ENCODE results near the gene LTO1.

Gene LTO1

GRCh38 chr11:69674886-69675714 lies at the start of gene LTO1:
TSS of gene LTO1 (minus strand) at chr11:69675353. CDS start at chr11:69675239, 114 bp downstream.
- DNase-seq = peak; percentile 97

- no peak for DNase-seq
Observed at GRCh38 chr11:69721745-69722144, 46.6 kb upstream of the LTO1 start.

GRCh38 chr11:69721106-69721505 lies 46.0 kb upstream of the LTO1 start:
- DNase-seq = no peak

GRCh38 chr11:69718912-69719311 lies 43.8 kb upstream of the LTO1 start:
- no peak for DNase-seq

- DNase-seq = no peak
Observed at GRCh38 chr11:69718147-69718546, 43.0 kb upstream of the LTO1 start.

- DNase-seq = no peak
Observed at GRCh38 chr11:69716891-69717747, 42.0 kb upstream of the LTO1 start.

GRCh38 chr11:69716099-69716498 lies 40.9 kb upstream of the LTO1 start:
- no peak for DNase-seq

- no peak for DNase-seq
Observed at GRCh38 chr11:69715446-69715845, 40.3 kb upstream of the LTO1 start.

- no peak for DNase-seq
Observed at GRCh38 chr11:69711822-69712801, 37.0 kb upstream of the LTO1 start.

GRCh38 chr11:69708736-69709401 lies 33.7 kb upstream of the LTO1 start:
- DNase-seq = no peak

GRCh38 chr11:69707176-69707575 lies 32.0 kb upstream of the LTO1 start:
- no peak for DNase-seq

- no peak for DNase-seq
Observed at GRCh38 chr11:69705901-69706787, 31.0 kb upstream of the LTO1 start.

GRCh38 chr11:69705351-69705811 lies 30.2 kb upstream of the LTO1 start:
- DNase-seq = no peak

GRCh38 chr11:69704508-69705253 lies 29.5 kb upstream of the LTO1 start:
- no peak for DNase-seq

GRCh38 chr11:69703768-69704507 lies 28.8 kb upstream of the LTO1 start, which contains the start of gene FGF19:
TSS of gene FGF19 (minus strand) at chr11:69704022. CDS start at chr11:69703876, 146 bp downstream.
- no peak for DNase-seq

GRCh38 chr11:69703453-69703767 lies 28.3 kb upstream of the LTO1 start:
- no peak for DNase-seq

- DNase-seq = no peak
Observed at GRCh38 chr11:69702769-69703452, 27.8 kb upstream of the LTO1 start.

- DNase-seq = no peak
Observed at GRCh38 chr11:69702239-69702691, 27.1 kb upstream of the LTO1 start.

Data from stimulated activated CD4-positive, alpha-beta T cell treated with anti-CD3 and anti-CD28 coated beads, Interleukin-4, amount 100 ng/mL, for 1 hour (primary cell).